H1 (cell line): ENCODE measurements around the gene DLG5.

Experiments
- SP4 ChIP-seq: IDR thresholded peaks from 2 replicates; pipeline ENCODE4 v1.6.1; 2012; ENCODE audit warnings: low read length, inconsistent platforms
- TF ChIP-seq, protein P1 (sequence below), 3 experiments: IDR thresholded peaks; 1 replicate in 2 of 3; 2 replicates in 1 of 3; pipeline versions ENCODE4 v1.5.1 to v1.6.1; 2011; ENCODE audit warnings: low read length in 3 of 3, mild to moderate bottlenecking in 3 of 3, inconsistent platforms in 2 of 3, low read depth in 1 of 3, moderate library complexity in 1 of 3; ENCODE audit not compliant: insufficient read depth in 1 of 3; ENCODE audit errors: control extremely low read depth in 1 of 3

DNA sequence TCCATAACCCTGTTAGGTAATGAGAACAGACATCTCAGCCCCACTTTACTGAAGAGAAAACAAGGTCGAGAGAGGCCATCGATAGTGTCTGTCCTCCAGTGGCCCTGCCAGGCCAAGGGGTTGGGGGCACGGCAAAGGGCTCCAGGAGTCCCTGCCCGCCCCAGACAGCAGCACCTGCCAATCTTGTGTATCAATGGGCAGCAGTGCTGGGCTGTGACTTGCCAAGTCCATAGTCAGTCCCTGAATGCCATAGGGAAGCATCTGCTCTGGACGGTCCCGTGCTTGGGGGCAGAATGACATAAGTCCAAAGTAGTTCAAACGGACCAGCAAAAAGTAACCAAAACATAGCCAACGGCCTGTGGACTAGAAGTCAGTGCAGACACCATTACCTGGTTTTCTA lies 33.2 kb downstream of the DLG5 start:
- TF ChIP-seq, protein P1, sequence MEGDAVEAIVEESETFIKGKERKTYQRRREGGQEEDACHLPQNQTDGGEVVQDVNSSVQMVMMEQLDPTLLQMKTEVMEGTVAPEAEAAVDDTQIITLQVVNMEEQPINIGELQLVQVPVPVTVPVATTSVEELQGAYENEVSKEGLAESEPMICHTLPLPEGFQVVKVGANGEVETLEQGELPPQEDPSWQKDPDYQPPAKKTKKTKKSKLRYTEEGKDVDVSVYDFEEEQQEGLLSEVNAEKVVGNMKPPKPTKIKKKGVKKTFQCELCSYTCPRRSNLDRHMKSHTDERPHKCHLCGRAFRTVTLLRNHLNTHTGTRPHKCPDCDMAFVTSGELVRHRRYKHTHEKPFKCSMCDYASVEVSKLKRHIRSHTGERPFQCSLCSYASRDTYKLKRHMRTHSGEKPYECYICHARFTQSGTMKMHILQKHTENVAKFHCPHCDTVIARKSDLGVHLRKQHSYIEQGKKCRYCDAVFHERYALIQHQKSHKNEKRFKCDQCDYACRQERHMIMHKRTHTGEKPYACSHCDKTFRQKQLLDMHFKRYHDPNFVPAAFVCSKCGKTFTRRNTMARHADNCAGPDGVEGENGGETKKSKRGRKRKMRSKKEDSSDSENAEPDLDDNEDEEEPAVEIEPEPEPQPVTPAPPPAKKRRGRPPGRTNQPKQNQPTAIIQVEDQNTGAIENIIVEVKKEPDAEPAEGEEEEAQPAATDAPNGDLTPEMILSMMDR (IDR thresholded peaks at IDR 0.05; ENCODE audit: control extremely low read depth in 1 of 3, insufficient read depth in 1 of 3, low read depth in 1 of 3, low read length in 3 of 3), result no peak
- no peak for TF ChIP-seq SP4
